Keratinocyte (primary cell): Measurements from ENCODE around the gene HUS1B.

Source experiments
- CTCF ChIP-seq, 3 experiments: IDR thresholded peaks in 1 of 3; conservative IDR thresholded peaks in 1 of 3; optimal IDR thresholded peaks in 1 of 3; 2 replicates in 2 of 3; 3 replicates in 1 of 3; pipeline versions ENCODE3 to v1.5.1; 2011; ENCODE audit warnings: low read length in 3 of 3, mild to moderate bottlenecking in 3 of 3, moderate library complexity in 2 of 3, control low read depth in 1 of 3, inconsistent platforms in 1 of 3; ENCODE audit not compliant: insufficient read depth in 2 of 3; ENCODE audit errors: extremely low read depth in 1 of 3
- EZH2 ChIP-seq: IDR thresholded peaks from one replicate; pipeline ENCODE4 v1.6.1; 2012; ENCODE audit warnings: inconsistent platforms, mild to moderate bottlenecking, low read length, moderate library complexity

GRCh38 chr6:684831-685636 is 28.1 kb upstream of the HUS1B start:
- TF ChIP-seq CTCF (optimal IDR thresholded peaks at IDR 0.05 in 1 of 3, IDR thresholded peaks at IDR 0.05 in 1 of 3, conservative IDR thresholded peaks at IDR 0.05 in 1 of 3; ENCODE audit: extremely low read depth in 1 of 3, insufficient read depth in 2 of 3, low read length in 3 of 3), result no peak
- no peak for TF ChIP-seq EZH2
